Caco-2 (cell line): ENCODE results near the gene COPS7A. TPM values are rescaled to one million over a fixed set of nuclear protein-coding genes. Genes with fewer than 3 reads are reported as not detected.
A peak's percentile ranks its signal among the peaks of the same experiment; 100 is the strongest.

Source experiments
- BruUV-seq: library from RNA; stranded (reverse); fragments of 400-500 nt; replicated peaks from 2 replicates; lab custom pipeline; 2021; lab: Mats Ljungman, UMichigan
- CTCF ChIA-PET: fragments of 300-600 bp; sonication (Branson Sonifier 250); formaldehyde crosslinking; loops from one replicate; lab custom pipeline; 2022; ENCODE audit warnings: antibody characterized with exemption; lab: Charles Lee
- POLR2A ChIA-PET: fragments of 300-600 bp; sonication (Branson Sonifier 250); formaldehyde crosslinking; loops from one replicate; lab custom pipeline; 2022; ENCODE audit warnings: antibody characterized with exemption; lab: Charles Lee
- DNase-seq, 2 experiments: peaks; one replicate each; pipeline versions ENCODE4 v3.0.0 to v3.0.0-alpha.2; 2020 to 2022
- H3K27me3 ChIP-seq: replicated peaks from 2 replicates; pipeline ENCODE4 v1.6.0; 2011; ENCODE audit warnings: low read length; ENCODE audit not compliant: control insufficient read depth, insufficient read depth
- H3K36me3 ChIP-seq: 2 replicates; pipeline ENCODE4 v1.5.1; 2011; ENCODE audit warnings: low read length; ENCODE audit not compliant: control insufficient read depth, insufficient read depth
- H3K4me1 ChIP-seq: fragments of 250-450 bp; sonication (Bioruptor Pico); 2 replicates; pipeline ENCODE4 v1.5.1; 2020; ENCODE audit warnings: mild to moderate bottlenecking
- H3K4me3 ChIP-seq: 2 replicates; pipeline ENCODE4 v1.5.1; 2011; ENCODE audit warnings: low read depth, mild to moderate bottlenecking, control low read depth, low read length
- H3K9me3 ChIP-seq: fragments of 250-450 bp; sonication (Bioruptor Pico); 2 replicates; pipeline ENCODE4 v1.5.1; 2020; ENCODE audit warnings: mild to moderate bottlenecking, moderate library complexity
- H3K27ac Mint-ChIP-seq: one replicate; pipeline ENCODE4 v1.8.0; 2022; ENCODE audit warnings: mixed read lengths; ENCODE audit not compliant: unreplicated experiment
- H3K27me3 Mint-ChIP-seq: one replicate; pipeline ENCODE4 v1.8.0; 2022; ENCODE audit warnings: mixed read lengths; ENCODE audit not compliant: insufficient read depth, unreplicated experiment
- H3K36me3 Mint-ChIP-seq: one replicate; pipeline ENCODE4 v1.8.0; 2022; ENCODE audit warnings: mild to moderate bottlenecking, mixed read lengths; ENCODE audit not compliant: insufficient read depth, unreplicated experiment
- H3K4me1 Mint-ChIP-seq: one replicate; pipeline ENCODE4 v1.8.0; 2022; ENCODE audit warnings: low read depth, mixed read lengths; ENCODE audit not compliant: unreplicated experiment
- H3K4me3 Mint-ChIP-seq: one replicate; pipeline ENCODE4 v1.8.0; 2022; ENCODE audit warnings: mild to moderate bottlenecking, moderate library complexity, mixed read lengths; ENCODE audit not compliant: unreplicated experiment
- H3K9me3 Mint-ChIP-seq: one replicate; pipeline ENCODE4 v1.8.0; 2022; ENCODE audit warnings: mixed read lengths; ENCODE audit not compliant: unreplicated experiment
- intact Hi-C: fragments of 100-400 bp; cut with micrococcal nuclease; formaldehyde crosslinking; loops from one replicate; pipeline ENCODE4 v1.10.0; 2022; ENCODE audit not compliant: unreplicated experiment
- total RNA-seq: library from RNA; stranded (reverse); gene quantifications from 2 replicates; pipeline ENCODE4 v1.2.3, GENCODE V29; 2022
- TF ChIP-seq, protein P1 (sequence below), 2 experiments: fragments of 200-600 bp in 1 of 2; IDR thresholded peaks; 1 replicate in 1 of 2; 2 replicates in 1 of 2; pipeline versions ENCODE4 v1.5.1 to v1.8.0; 2011 to 2022; ENCODE audit warnings: antibody characterized with exemption in 1 of 2, control low read depth in 1 of 2, inconsistent platforms in 1 of 2, low read depth in 1 of 2, low read length in 1 of 2, mild to moderate bottlenecking in 1 of 2, moderate library complexity in 1 of 2; ENCODE audit not compliant: insufficient read depth in 1 of 2, severe bottlenecking in 1 of 2, unreplicated experiment in 1 of 2

Gene COPS7A
- total RNA-seq, 1 experiment from 2014 or later: 56.8 TPM

DNA sequence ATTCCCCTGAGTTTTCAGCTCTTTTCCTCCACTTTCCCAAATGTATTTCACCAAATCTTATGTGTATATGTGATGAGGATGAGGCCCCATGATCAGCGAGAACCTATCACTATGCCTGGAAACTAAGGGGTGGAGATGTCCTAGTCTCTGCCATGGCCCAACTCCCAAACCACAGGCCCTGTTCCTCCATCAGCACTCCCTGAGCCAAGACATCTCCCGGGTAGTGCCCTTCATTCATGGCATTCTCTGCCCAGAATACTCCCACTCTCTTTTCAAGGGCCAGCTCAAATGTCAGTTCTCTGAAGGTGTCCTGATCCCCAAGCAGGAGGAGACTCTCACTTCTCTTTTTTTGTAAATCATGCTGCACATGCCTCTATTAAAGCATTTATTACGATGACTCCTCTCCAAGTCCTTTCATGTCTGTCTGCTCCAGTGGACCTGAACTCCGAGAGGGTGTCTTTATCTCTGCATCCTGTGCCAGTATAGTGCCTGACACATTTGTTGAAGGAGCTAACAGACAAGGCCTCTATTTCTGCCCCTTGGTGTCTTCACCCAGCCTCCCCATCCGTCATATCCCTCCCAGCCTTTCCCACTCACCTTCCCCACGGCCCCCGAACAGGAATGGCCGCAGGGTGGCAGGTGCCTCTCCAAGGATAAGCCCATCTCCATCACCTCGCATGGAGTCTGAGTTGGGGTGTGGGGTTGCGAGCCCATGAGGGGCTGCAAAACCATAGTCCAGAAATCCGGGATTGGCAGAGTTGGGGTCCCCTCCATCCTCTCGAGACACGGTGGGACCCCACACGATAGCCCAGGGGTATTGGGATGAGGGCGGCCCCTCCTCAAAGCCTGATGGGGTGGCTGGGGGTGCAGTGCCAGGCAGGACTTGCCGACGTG is 26.9 kb upstream of the COPS7A start:
- Mint-ChIP-seq H3K4me1 (peaks cover 9% of the 10 kb centered on the region), H3K27me3 (peaks cover 44% of the 10 kb centered on the region), H3K27ac (no peak overlapping the region), H3K36me3 (peaks cover 6% of the 10 kb centered on the region), H3K9me3 (no peaks in the 10 kb centered on the region), H3K4me3 (no peak overlapping the region)
- intact Hi-C loops: loop anchor here (5.0 kb wide), 1 partner anchor 145 kb away; no protein-coding TSS in a partner anchor
- DNase-seq: no peak
- CTCF ChIA-PET: interaction anchor here (0.7 to 1.2 kb wide), 3 partner anchors 8 to 146 kb away, joined by 4 to 15 read pairs (median 10); partner anchors contain the start of genes COPS7A and ZNF384
- POLR2A ChIA-PET: no interaction called here
- Histone ChIP-seq H3K9me3 (no peaks in the 10 kb centered on the region), H3K36me3 (no peaks in the 10 kb centered on the region), H3K4me3 (no peak overlapping the region), H3K27me3 (peaks cover 5% of the 10 kb centered on the region), H3K4me1 (peaks cover 5% of the 10 kb centered on the region)
- BruUV-seq: no TSS peak
- TF ChIP-seq, protein P1, sequence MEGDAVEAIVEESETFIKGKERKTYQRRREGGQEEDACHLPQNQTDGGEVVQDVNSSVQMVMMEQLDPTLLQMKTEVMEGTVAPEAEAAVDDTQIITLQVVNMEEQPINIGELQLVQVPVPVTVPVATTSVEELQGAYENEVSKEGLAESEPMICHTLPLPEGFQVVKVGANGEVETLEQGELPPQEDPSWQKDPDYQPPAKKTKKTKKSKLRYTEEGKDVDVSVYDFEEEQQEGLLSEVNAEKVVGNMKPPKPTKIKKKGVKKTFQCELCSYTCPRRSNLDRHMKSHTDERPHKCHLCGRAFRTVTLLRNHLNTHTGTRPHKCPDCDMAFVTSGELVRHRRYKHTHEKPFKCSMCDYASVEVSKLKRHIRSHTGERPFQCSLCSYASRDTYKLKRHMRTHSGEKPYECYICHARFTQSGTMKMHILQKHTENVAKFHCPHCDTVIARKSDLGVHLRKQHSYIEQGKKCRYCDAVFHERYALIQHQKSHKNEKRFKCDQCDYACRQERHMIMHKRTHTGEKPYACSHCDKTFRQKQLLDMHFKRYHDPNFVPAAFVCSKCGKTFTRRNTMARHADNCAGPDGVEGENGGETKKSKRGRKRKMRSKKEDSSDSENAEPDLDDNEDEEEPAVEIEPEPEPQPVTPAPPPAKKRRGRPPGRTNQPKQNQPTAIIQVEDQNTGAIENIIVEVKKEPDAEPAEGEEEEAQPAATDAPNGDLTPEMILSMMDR (IDR thresholded peaks at IDR 0.05; ENCODE audit: insufficient read depth in 1 of 2, low read depth in 1 of 2, low read length in 1 of 2, severe bottlenecking in 1 of 2, unreplicated experiment in 1 of 2): no peak

DNA sequence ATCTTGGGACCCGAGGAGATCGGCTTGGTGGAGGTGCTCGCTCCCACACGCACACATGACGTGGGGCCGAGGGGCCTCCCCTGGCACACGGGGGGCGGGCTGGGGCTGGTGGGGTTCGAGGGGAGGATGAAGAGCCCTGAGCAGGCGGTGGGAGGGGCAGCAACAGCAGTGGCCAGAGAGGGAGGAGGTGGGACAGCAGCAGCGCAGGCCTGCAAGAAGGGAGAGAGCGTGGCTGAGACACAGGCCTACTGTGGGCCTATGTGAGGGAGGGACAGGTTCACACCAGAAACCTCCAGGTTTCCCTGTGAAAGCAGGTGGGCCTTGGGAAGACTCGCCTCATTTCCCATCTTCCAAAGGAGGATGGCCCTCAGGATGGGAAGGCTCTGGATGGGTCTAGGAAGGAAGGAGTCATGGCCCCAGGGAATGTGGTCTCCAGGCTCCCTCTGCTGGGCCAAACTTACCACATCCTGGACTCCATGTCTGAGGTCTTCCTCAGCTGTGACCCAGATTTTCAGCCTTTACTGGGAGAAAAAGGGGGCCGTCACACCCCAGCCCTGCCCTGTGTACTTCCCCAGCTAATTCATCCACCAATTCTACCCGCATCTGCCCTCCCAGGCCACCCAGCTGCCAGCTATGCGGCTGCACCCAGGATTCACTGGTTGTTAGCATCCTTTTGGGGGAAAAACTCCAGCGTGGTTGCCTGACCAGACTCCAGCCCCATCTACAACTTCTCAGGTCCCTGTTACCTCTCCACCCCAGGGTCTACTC is 26.1 kb upstream of the COPS7A start:
- no peaks in the 10 kb centered on the region for H3K36me3 ChIP-seq
- Mint-ChIP-seq H3K27me3 (peaks cover 51% of the 10 kb centered on the region), H3K27ac (no peak overlapping the region), H3K36me3 (peaks cover 6% of the 10 kb centered on the region), H3K4me1 (peaks cover 9% of the 10 kb centered on the region), H3K4me3 (no peak overlapping the region), H3K9me3 (no peaks in the 10 kb centered on the region)
- no TSS peak for BruUV-seq
- no peaks in the 10 kb centered on the region for H3K9me3 ChIP-seq
- TF ChIP-seq, protein P1 (IDR thresholded peaks at IDR 0.05; ENCODE audit: insufficient read depth in 1 of 2, low read depth in 1 of 2, low read length in 1 of 2, severe bottlenecking in 1 of 2, unreplicated experiment in 1 of 2): peak; percentile 90 to 93
- peaks cover 5% of the 10 kb centered on the region for H3K27me3 ChIP-seq
- POLR2A ChIA-PET: interaction anchor here (1.0 kb wide), 1 partner anchor 8 kb away, joined by 4 read pairs; the partner anchor contains the start of gene ZNF384
- peak; percentile 78 to 81 for DNase-seq
- CTCF ChIA-PET: interaction anchor here (1.0 to 1.3 kb wide), 6 partner anchors 8 to 159 kb away, joined by 3 to 15 read pairs (median 4); partner anchors contain the start of genes COPS7A and ZNF384
- intact Hi-C loops: loop anchor here (1.0 to 5.0 kb wide), 5 partner anchors 8 to 145 kb away; partner anchors contain the start of genes ING4 and ZNF384
- H3K4me3 ChIP-seq: no peak overlapping the region
- peaks cover 5% of the 10 kb centered on the region for H3K4me1 ChIP-seq
